DMS 273 treated with DMSO at 0.1 percent for 48 hours (cell line): ENCODE data around the gene MT1HL1.
"Not testable (repeated sequence)": the region's sequence is repeated elsewhere in the genome, so short reads cannot be mapped to it uniquely, and the experiment has no call there.

Experiments used
- DNase-seq: peaks from one replicate; lab custom pipeline; 2025; lab: John Stamatoyannopoulos, UW

The MT1HL1 gene

DNA sequence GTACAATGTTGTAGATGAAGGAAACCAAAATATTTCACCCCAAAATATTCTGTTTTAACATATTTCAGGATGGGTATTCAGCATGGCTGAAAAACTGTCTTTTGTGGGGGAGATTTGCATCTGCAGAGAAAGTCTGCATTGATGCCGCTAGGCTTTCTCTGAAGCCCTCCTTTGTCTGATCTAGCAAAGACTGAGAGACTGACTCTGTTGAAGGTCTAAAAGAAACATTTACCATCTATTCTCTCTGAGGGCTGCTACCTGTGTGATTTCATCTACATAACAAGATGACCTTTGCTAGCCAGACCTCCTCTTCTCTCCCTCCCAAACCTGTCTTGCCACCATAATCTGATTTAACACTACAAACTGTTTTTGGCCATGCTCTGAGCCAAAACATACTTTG, 12.4 kb upstream of the MT1HL1 start:
- DNase-seq: no peak

DNA sequence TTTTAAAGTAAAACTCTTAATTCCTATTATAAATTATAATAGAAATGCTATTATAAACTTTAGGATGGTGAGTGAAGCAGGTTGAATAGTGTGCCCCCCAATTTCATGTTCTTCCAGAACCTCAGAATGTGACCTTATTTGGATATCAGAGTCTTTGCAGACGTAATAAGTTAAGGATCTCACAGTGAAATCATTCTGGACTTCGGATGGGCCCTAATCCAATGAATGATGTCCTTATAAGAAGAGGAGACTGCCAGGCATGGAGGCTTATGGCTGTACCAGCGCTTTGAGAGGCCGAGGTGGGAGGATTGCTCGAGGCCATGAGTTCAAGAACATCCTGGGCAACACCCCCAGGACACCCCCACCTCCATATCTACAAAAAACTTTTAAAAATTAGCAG, 9.4 kb upstream of the MT1HL1 start:
- no peak for DNase-seq

DNA sequence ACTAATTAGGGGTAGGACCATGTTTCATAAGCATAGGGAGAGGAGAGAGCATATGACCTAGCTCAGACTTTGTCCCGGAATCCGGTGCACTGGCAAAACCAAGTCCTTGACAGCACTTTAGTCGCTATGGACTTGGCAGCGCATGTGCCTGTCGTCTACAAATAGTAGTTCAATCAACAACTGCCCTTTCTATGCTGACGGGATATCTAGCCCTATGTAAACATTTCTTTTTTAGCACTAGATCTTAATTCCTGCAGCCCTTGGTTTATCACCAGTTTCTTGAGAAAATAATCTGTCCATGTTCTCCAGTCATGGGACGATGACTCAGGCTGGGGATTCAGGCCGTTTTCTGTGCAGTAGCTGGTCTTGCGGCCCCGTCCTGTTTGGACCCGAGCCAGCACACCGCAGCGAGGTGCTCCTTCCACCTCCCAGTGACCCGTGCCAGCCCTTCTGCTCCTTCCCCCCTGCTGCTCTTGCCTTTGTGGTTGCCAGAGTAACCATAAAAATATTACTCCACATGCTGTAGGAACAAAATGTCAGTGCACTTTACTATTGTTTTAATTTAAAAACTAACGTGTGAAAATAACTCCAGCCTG, 8.6 kb upstream of the MT1HL1 start:
- peak; percentile 73 for DNase-seq

DNA sequence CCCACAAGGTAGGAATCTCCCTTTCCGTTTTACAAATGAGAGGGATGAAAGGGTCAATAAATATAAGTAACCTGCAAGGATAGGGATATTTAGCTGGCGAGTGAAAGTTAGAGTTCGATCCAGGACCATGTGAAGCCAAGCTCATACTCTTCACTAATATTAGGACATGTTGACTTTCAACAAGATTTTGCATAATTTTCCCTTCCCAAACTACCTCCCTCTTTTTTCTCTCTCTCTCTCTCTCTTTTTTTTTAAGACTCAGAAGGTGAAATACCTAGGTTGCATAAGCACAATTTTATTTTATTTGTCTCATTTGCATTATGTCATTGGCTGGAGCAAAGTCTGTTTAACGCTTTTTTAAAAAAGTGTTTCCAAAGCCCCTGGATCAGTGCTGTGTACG, 8.1 kb upstream of the MT1HL1 start:
- DNase-seq: no peak

DNA sequence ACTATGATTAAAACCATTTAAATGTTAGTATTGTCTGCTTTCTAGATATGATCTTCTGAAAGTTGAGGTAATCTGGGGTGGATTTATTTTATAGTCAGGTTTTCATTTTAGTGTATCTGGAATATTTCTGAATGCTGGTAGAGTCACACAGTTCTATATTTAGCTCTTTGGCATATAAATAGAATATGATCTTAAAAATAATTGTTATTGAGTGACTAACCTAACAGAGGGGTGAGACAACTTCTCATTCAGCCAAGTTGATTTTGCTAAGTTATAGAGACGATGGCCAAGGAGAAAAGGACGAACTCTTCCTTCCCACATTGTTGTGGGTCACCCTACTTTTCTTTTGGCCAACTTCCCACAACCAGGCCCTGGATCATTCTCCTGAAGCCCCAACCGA, 7.2 kb upstream of the MT1HL1 start:
- DNase-seq: no peak

DNA sequence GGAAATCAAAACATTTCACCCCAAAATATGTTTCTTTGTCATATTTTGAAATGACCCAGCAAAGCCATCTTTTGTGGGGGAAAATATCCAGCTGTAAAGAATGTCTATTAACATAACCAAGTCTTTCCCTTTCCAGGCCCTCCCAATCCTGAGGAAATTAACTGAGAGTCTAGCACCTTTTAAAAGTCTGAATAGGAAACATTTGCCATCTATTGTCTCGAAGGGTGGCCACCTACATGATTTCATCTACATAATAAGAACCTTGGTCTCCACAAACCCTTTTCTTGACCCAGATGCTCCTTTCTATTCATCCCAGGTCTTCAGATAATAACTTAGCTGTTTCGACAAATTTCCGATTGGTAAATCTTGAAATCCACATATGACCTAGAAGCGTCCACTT, 5.4 kb upstream of the MT1HL1 start:
- DNase-seq: no peak

DNA sequence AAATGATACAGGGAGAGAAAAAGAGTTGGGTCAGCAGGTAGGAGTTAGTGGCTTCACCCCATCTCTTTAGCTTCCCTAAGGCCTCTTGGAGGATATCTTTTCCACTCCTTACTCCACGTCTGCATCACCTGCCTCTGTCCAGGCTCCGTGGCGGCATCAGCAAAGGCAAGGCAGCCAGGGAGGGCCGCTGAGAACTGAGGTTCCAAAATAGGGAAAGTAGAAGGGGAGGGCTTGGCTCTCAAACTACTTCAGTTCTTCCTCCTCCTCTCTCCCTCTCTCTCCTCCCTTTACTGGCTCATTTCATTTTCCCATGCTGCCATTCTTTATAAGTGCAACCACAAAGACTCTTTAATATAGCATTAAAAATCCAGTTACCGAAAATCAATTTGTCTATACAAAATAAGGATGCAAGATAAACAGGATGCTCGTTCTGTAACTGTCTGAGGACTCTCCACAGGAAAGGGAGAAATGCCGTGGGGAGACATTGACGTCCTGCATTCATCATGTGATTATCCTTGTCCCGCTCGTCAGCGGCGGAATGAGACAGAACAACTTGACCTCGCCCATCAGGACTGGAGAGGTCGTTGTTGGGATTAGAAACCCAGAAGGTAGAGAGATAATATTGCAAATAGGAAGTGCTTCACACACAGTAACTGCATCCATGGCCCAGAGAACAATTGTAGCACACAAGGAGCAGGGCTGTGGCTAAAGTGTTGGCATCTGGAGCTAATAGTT, 3.1 kb upstream of the MT1HL1 start:
- DNase-seq: no peak

DNA sequence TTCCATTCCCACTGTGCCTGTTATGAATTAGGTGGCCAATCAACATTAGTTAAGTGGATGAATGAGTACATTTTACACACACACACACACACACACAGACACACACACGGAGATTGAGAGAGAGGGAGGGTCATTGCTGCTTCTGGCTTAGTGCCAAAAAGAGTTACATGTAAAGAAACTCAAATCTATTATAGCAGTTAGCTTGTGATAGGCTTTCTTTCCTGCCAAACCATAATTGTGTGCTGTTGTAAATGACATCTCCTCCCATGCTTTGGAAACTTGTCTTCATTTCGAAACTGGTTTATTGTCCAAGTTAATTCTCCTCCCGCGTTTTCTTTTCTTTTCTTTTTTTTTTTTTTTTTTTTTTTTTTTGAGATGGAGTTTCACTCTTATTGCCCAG, 1.4 kb upstream of the MT1HL1 start:
- DNase-seq: no peak

DNA sequence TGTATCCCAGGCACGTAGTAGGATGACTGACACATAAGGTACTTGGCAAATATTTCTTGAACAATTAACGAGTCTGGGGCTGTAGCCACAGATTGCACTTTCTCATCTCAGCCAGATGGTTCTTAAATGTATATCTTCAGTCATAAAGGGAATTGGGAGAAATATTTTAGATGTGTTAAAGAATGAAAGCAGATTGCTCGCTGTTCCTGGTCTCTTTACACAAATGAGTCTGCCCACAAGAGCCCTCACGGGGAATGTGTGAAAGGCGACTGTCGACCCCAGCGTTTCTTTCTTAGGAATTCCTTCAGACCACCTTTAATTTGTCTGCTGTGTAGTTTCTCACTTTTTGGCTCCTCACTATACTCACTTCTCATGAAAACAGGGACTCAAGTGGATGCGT, 725 bp downstream of the MT1HL1 start:
- DNase-seq: no peak

DNA sequence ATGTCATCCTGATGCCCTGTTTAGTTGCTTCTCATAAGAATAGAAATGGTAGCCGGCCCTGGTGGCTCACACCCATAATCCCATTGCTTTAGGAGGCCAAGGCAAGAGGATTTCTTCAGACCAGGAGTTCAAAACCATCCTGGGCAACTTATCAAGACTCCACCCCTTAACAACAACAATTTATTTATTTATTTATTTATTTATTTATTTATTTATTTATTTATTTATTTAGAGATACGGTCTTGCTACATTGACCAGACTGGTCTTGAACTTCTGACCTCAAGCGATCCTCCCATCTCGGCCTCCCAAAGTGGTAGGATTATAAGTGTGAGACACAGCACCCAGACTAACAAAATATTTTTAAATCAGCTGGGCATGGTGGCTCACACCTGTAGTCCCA, 4.0 kb downstream of the MT1HL1 start:
- no peak for DNase-seq

DNA sequence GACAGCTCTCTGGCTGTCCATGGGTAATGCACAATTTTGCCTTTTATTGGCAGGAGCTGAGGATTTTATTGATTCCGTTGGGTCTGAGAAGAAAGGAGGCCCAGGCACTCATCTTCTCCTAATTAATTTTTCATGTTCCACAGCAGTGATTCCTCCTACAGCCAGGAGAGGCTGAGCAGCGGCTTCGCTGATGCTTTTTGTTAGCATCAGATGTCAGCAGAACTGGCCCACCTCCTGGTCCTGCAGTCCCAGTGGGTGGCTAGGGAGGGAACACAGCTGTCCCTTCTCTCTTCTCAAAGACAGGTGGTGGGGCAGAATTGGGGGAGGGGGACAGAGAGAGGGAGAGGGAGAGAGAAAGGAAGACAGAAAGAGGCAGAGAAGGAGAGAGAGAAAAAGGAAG, 5.7 kb downstream of the MT1HL1 start:
- DNase-seq: no peak

DNA sequence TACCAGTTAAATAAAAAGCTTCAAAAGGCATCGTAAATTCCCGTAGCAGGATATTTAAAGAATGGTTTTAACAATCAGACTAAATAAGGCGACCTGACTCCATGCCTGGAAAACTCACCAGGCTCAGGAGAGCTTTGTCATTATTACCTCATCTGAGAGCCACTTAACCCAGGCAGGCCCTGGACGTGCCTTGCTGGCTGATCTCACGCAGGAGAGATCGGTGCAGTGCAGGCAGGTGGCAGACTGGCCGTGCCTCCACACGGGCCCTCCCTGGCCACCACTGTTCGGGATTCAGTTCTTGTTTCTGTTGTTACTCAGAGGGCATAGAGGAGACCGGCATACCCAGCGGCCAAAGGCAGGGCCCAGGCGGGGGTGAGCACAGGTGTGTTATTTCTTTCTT, 6.4 kb downstream of the MT1HL1 start:
- DNase-seq: no peak

DNA sequence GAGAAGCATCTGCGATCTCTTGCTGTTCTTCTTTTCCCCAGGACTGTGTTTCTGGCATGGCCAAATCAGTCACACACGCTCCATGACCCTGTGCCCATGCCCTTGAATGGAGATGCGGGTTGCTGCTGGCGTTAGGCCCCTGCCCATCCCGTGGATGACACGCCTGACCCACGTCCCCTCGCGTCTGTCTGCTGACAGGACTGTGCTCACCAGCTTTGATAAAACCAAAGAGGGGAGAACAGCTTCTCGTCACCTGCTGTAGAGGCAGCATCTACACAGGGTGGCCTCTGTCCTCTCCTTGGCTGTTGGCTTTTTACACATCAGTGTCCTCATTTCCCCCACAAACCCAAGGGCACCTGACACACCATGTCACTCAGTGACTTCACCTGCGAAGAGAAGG, 6.9 kb downstream of the MT1HL1 start:
- DNase-seq: no peak

DNA sequence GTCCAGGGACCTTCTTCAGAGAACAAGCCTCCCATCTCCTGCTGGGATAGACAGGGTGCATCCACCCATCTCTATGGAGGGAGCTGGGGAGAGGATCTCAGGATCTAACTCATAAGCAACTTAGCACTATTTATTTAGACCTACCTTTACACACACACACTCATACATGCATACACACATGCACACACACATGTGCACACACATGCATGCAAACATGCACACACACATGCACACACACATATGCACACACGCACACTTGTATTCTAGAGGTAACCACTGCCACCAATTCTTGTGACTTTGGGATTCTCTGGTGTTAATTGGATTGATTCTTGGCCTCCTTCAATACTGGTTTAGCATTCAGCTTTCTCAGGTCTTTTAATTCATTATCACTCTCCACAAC, 9.8 kb downstream of the MT1HL1 start:
- no peak for DNase-seq

DNA sequence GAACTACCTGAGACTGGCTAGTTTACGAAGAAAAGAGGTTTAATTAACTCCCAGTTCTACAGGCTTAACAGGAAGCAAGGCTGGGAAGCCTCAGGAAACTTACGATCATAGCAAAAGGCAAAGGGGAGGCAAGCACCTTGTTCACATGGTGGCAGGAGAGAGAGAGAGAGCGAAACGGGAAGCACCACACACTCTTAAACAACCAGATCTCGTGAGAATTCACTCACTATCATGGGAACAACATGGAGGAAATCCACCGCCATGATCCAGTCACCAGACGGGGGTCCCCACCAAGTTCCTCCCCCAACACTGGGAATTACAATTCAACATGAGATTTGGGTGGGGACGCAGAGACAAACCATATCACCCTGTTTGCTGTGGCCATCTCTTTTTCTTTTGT, 11.8 kb downstream of the MT1HL1 start:
- DNase-seq: no peak

DNA sequence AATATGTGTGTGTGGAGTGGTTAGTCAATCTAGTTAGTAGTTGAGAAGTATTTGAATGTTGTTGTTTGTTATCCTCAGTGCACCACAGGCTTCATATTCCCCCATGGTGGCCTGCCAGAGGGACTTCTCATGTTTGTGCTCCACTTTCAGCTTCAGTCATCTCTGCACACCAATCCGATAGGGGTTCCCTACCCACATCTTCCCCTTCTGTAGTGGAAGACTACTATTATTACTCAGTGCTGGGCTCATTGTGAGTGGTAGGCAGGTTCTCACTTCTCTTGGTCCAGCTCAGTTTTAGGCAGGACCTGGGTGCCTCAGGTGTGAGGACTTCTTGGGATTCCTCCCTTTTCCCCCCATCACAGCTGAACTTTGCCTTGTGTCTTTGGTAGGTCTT, 14.2 kb downstream of the MT1HL1 start:
- DNase-seq: no peak

DNA sequence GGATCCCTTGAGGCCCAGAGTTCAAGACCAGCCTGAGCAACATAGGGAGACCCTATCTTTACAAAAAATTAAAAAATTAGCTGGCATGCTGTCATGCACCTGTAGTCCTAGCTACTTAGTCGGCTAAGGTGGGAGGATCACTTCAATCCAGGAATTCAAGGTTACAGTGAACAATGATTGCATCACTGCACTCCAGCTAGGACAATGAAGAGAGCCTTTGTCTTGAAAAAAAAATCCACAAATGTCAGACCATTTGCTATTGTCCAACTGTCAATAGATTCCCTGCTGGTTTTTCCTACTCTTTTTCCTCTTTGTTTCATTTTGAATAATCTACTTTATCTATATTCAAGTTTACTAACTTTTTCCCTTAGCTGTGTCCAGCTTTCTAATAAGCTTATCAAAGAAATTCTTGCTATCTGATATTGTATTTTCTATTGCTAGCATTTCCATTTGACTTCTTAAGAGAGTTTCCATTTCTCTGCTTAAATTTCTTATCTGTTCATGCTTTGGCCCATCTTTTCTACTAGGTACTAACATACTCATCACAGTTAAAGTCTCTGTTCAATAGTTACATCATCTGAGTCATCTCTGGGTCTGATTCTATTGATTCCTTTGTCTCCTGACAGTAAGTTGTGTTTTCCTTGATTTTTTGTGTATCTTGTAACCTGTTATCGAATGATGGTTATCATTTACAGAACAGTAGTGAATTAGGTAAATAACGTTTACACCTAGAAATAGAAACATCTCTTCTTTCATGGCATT, 14.8 kb downstream of the MT1HL1 start:
- no peak for DNase-seq

DNA sequence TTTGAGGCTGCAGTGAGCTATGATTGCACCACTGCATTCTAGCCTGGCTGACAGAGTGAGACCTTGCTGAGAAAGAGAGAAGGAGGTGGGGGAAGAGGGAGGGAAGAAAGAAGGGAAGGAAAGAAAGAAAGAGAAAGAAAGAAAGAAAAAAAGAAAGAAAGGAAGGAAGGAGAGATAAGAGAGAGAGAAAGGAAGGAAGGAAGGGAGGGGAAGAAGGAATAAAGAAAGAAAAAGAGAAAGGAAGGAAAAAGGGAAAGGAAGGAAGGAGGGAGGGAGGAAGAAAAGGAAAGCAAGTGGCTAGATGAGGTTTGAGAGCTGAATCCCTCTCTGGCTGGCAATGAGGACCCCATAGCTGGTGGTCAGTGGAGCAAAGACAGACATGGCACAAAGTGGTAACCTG, 20.4 kb downstream of the MT1HL1 start:
- DNase-seq: no peak

DNA sequence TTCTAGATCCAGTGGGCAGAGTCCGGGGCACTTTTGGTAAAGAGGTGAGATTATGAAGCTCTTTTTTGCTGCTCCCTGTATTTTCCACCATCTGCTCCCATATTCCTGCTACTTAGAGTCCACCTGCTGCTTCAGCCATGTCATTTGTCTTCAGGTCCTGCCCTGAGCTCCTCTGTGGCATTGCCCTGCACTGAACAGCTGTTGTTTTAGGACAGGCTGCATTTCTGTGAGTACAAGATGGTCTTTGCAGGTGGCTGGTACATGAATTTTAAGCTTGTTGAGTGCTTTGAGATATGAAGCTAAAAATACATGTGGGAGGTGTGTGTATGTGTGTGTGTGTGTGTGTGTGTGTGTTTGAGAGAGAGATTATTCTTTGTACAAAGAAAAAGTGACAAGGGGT, 21.9 kb downstream of the MT1HL1 start:
- peak; percentile 71 for DNase-seq

DNA sequence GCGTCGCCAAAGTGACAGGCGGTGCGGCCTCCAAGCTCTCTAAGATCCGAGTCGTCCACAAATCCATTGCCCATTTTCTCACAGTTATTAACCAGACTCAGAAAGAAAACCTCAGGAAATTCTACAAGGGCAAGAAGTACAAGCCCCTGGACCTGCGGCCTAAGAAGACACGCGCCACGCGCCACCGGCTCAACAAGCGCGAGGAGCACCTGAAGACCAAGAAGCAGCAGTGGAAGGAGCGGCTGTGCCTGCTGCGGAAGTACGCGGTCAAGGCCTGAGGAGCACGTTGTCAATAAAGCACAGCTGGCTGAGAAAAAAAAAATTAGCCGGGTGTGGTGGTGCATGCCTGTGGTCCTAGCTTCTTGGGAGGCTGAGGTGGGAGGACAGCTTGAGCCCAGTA, 22.8 kb downstream of the MT1HL1 start:
- DNase-seq: not testable (repeated sequence)

DNA sequence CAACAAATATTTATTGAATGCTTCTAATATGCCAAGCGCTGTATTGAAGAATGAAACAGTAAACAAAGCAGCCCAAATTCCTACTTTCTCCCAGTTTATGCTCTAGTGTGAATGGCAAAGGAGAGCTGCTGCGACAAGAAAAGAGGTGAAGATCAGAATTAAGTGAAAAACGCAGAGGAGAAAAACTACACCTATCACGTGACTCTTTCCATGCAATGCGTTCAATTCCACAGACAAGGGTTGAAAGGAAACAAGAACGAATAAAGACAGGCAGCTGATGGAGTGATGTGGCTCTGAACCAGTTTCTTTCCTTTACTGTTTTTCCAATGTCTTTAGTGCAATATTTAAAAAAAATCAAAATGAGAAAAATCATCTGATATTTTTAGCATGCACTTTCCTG, 23.6 kb downstream of the MT1HL1 start:
- DNase-seq: no peak

DNA sequence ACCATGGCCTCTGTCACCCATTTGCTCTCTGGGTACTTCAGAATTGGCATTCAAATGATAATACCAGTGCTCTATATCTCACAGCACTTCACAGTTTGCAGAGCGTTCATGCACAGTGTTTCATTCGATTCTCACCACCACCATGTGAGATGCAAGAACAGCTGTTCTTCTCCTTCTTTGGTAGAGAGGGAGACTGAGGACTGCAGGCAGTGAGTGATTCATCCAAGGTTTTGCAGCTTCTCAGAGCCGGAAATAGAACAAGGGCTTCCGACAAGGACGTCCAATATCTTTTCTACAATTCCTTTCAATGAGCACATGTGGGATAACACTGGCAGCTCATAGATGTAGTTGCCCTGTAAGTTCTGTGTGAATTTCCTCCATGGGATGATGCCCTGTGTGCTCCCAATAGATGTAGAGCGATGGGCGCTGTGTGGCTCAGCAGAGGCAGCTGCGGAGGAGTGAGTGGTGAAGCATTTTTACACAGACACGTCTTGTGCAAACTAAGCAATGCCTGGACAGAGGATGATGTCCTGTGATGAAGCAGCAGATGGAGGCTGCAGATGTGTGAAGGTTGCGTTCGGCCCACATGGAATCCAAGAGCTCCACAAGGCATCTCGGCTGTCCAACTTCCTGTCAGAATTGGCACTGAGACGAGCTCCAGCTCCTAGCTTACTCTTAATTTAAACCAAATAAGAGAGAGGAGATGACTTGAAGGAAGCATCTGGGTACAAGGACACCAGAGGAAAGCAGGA, 24.9 kb downstream of the MT1HL1 start:
- no peak for DNase-seq

DNA sequence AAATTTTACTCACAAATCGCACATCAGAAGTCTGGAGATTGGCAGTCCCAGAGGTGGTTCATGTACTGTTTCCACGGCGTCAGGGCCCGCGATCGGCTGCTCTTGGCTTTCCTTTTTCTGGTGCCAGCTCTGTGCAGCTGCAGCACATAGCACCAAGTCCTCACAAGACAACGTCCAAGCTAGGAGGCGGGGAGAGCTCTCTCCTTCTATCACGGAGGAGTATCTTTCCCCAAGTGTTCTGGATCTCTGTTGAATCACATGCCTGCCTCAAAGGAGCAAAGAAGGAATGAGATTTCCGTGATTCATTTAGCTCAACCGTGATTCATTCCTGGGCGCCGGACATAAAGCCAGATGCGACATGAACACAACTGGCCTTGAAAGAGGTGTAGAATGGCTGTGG, 25.5 kb downstream of the MT1HL1 start:
- no peak for DNase-seq
